ENCODE measurements around the gene GAD1. TPM values are rescaled to one million over a fixed set of nuclear protein-coding genes. Genes with fewer than 3 reads are reported as not detected.

Gene GAD1
- total and polyA plus RNA-seq, 11 donors: 0.04 to 0.51 (median 0.35) TPM; not detected in 7

- no peaks in the 10 kb centered on the region for H3K4me1 ChIP-seq
- no peak overlapping the region for H3K27ac ChIP-seq
- peaks cover 0 to 38% (median 11%) of the 10 kb centered on the region in 9 donors for H3K27me3 ChIP-seq
- TF ChIP-seq CTCF (IDR thresholded peaks at IDR 0.05) (no peak), POLR2A (IDR thresholded peaks at IDR 0.05) (no peak)
- no peaks in the 10 kb centered on the region for H3K9me3 ChIP-seq
- no peak for ATAC-seq
- no peaks in the 10 kb centered on the region for H3K36me3 ChIP-seq
- 91 to 95% (median 93%) methylated on average over 4 of the region's 4 CpGs for WGBS, 4 donors
- intact Hi-C loops (cut with DNase I): no loop called here
- DNase-seq: no peak
- H3K4me3 ChIP-seq: no peak overlapping the region
These were observed 14.4 kb downstream of the GAD1 start for GRCh38 chr2:170831115-170831514.

- ATAC-seq (peak in 1 of 4 donors; percentile 54), DNase-seq (no peak)
- H3K4me3 ChIP-seq: no peak overlapping the region
- intact Hi-C loops (cut with DNase I): no loop called here
- TF ChIP-seq CTCF (IDR thresholded peaks at IDR 0.05) (no peak), POLR2A (IDR thresholded peaks at IDR 0.05) (no peak)
- H3K36me3 ChIP-seq: no peaks in the 10 kb centered on the region
- no peaks in the 10 kb centered on the region for H3K4me1 ChIP-seq
- peaks cover 0 to 18% (median 0%) of the 10 kb centered on the region in 9 donors for H3K27me3 ChIP-seq
- H3K9me3 ChIP-seq: no peaks in the 10 kb centered on the region
- no peak overlapping the region for H3K27ac ChIP-seq
- WGBS, 4 donors: 12 to 19% (median 16%) methylated on average over 5 of the region's 5 CpGs
These were observed 19.3 kb downstream of the GAD1 start for GRCh38 chr2:170836027-170836426.

GRCh38 chr2:170840717-170841210 is 24.1 kb downstream of the GAD1 start:
- WGBS, 4 donors: 71 to 80% (median 77%) methylated on average over 4 of the region's 4 CpGs
- Histone ChIP-seq H3K27ac (no peak overlapping the region), H3K4me3 (no peak overlapping the region), H3K9me3 (no peaks in the 10 kb centered on the region), H3K27me3 (peaks cover 0 to 14% (median 8%) of the 10 kb centered on the region in 9 donors), H3K36me3 (no peaks in the 10 kb centered on the region), H3K4me1 (peaks cover 0 to 6% (median 0%) of the 10 kb centered on the region in 12 donors)
- DNase-seq: no peak
- no peak for ATAC-seq
- intact Hi-C loops (cut with DNase I): no loop called here
- TF ChIP-seq CTCF (IDR thresholded peaks at IDR 0.05) (no peak), POLR2A (IDR thresholded peaks at IDR 0.05) (no peak)

GRCh38 chr2:170842785-170843184 is 26.1 kb downstream of the GAD1 start:
- H3K36me3 ChIP-seq: no peaks in the 10 kb centered on the region
- H3K27ac ChIP-seq: no peak overlapping the region
- no peak for ATAC-seq
- H3K27me3 ChIP-seq: peaks cover 0 to 20% (median 5%) of the 10 kb centered on the region in 9 donors
- intact Hi-C loops (cut with DNase I): no loop called here
- no peak overlapping the region for H3K4me3 ChIP-seq
- DNase-seq: no peak
- TF ChIP-seq POLR2A (IDR thresholded peaks at IDR 0.05): no peak
- TF ChIP-seq CTCF (IDR thresholded peaks at IDR 0.05): no peak
- no peaks in the 10 kb centered on the region for H3K9me3 ChIP-seq
- 62 to 85% (median 79%) methylated on average over 2 of the region's 2 CpGs for WGBS, 4 donors
- H3K4me1 ChIP-seq: peaks cover 0 to 6% (median 0%) of the 10 kb centered on the region in 12 donors
